ENCODE measurements around the gene MAP10. TPM values are rescaled to one million over a fixed set of nuclear protein-coding genes. Genes with fewer than 3 reads are reported as not detected.

MAP10 gene
- total RNA-seq, 2 donors from 2014 or later, result 2.4 to 2.5 TPM

DNA sequence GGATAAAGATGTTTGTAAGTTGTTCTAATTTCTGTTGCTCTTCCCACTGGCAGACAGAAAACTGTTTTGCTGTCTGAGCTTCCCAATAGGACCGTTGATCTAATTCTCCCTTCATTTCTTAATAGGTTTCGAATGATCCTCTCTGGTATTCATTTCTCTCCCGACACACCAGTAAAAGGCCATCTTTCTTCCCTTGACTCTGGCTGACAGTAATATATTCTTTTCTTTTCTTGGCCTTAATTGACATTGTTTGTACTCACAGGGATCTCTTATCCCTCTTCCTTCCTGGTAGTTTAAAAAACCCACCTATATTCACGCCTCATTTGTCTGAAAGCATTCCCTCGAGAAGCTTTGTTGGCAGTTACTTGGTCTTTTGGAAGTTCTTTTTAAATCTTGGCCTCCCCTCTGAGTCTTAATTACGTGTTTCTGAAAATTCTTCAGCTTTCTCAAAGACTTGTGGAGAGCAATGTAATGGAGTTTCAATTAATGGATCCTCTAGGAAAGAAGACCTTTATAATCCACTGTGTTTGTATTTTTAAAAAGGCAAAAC is 40.3 kb downstream of the MAP10 start:
- H3K27me3 ChIP-seq, result no peaks in the 10 kb centered on the region
- no peak for TF ChIP-seq CTCF (IDR thresholded peaks at IDR 0.05)
- H3K36me3 ChIP-seq, result no peaks in the 10 kb centered on the region
- DNase-seq, result no peak
- H3K9me3 ChIP-seq, result no peaks in the 10 kb centered on the region
- intact Hi-C loops (cut with DNase I), result no loop called here
- no peak overlapping the region for H3K27ac ChIP-seq
- no peaks in the 10 kb centered on the region for H3K4me1 ChIP-seq
- H3K4me3 ChIP-seq, result no peak overlapping the region
- H3K9ac ChIP-seq (ENCODE audit: low read depth in 2 of 2, low read length in 2 of 2), result no peak overlapping the region

DNA sequence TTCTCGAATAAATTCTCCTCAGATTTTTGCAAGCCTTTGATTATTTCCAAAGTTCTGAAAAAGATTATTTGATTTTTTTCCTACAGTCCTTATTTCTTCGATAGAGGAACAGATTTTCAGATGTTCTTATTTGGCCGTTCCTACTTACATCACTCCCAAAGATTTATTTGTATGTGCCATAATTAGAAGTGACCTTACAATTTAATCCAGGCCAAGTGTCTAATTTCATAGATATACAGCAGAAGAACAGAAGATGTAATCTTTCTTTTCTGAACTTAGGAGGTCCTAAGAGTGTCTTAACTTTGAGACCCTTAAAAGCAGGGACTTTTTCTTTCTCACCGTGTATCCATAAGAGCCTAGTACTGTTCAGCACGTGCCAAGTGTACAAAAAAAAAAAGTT is 46.3 kb downstream of the MAP10 start:
- Histone ChIP-seq H3K4me1 (no peaks in the 10 kb centered on the region), H3K9me3 (no peaks in the 10 kb centered on the region), H3K27ac (no peak overlapping the region), H3K9ac (ENCODE audit: low read depth in 2 of 2, low read length in 2 of 2) (no peak overlapping the region), H3K36me3 (no peaks in the 10 kb centered on the region), H3K4me3 (no peak overlapping the region), H3K27me3 (no peaks in the 10 kb centered on the region)
- no peak for TF ChIP-seq CTCF (IDR thresholded peaks at IDR 0.05)
- no peak for DNase-seq
- intact Hi-C loops (cut with DNase I), result no loop called here

DNA sequence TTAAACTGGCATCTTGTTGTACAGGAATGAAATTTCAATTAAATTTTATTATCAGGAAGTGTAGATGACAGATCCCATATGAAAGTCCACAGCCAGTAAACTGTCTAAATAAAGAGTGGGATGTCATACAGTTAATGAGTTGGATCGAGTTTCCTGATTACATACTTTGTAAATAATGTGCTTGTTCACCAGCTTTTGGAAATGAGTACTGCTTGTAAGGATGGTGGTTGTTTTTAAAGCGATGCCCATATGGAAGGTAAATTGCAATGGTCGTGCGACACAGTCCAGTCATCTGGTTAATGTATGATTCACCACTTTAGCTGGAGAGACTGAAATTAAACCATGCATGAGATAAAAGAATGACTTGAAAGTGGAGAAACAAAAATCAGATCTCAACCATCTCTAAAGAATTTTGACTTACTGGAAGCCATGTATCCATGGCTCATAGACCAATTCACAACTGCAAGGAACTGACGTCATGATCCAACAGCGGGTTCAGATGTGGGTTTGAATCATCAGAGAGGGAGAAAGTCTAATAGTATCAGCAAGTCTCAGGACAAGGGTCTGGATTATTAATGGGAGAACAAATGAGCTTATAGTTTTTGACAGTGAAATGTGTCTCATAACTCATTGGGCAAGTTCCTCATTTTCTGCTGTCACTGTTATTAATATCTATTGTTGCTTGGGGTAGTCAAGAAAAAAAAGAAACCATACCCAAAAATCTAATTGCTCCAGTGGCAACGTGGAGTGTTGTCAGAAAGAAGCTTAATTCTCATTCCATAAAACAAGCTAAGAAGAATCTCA is 49.0 kb downstream of the MAP10 start:
- intact Hi-C loops (cut with DNase I), result no loop called here
- Histone ChIP-seq H3K4me1 (no peaks in the 10 kb centered on the region), H3K9me3 (no peaks in the 10 kb centered on the region), H3K9ac (ENCODE audit: low read depth in 2 of 2, low read length in 2 of 2) (no peak overlapping the region), H3K27me3 (no peaks in the 10 kb centered on the region), H3K36me3 (no peaks in the 10 kb centered on the region), H3K27ac (no peak overlapping the region), H3K4me3 (no peak overlapping the region)
- no peak for TF ChIP-seq CTCF (IDR thresholded peaks at IDR 0.05)
- no peak for DNase-seq

DNA sequence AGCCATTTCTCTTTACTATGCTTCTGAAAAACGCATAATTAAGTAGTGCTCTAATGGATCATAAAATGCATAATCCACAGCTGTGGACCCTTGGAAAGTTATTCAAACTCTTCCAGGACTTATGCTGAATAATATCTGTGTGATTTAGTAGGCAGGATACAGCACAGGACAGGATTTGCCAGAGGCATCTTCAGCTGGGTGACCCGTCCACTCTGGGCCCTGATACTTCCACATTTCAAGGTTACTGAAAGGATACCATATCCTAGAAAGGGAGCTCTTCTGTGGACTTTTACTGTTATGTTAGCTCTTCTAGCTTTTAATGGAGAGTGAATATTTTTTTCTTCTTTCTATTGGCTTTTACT is 49.6 kb downstream of the MAP10 start:
- TF ChIP-seq CTCF (IDR thresholded peaks at IDR 0.05), result no peak
- no peak overlapping the region for H3K4me3 ChIP-seq
- no peak overlapping the region for H3K27ac ChIP-seq
- no peak overlapping the region for H3K9ac ChIP-seq (ENCODE audit: low read depth in 2 of 2, low read length in 2 of 2)
- H3K27me3 ChIP-seq, result no peaks in the 10 kb centered on the region
- H3K4me1 ChIP-seq, result no peaks in the 10 kb centered on the region
- intact Hi-C loops (cut with DNase I), result no loop called here
- no peaks in the 10 kb centered on the region for H3K36me3 ChIP-seq
- no peak for DNase-seq
- no peaks in the 10 kb centered on the region for H3K9me3 ChIP-seq

GRCh38 chr1:232856541-232856940 is 51.3 kb downstream of the MAP10 start:
- Histone ChIP-seq H3K27me3 (no peaks in the 10 kb centered on the region), H3K9me3 (no peaks in the 10 kb centered on the region), H3K36me3 (no peaks in the 10 kb centered on the region), H3K9ac (ENCODE audit: low read depth in 2 of 2, low read length in 2 of 2) (no peak overlapping the region), H3K4me3 (no peak overlapping the region), H3K27ac (no peak overlapping the region), H3K4me1 (no peaks in the 10 kb centered on the region)
- TF ChIP-seq CTCF (IDR thresholded peaks at IDR 0.05), result no peak
- intact Hi-C loops (cut with DNase I), result no loop called here
- no peak for DNase-seq

Other genes with a start within 250 kb of the MAP10 start
- 10 to 100 TPM; 53.6 to 64.4 TPM for gene SIPA1L2, start 175.3 kb upstream of the MAP10 start, total RNA-seq
- gene NTPCR, start 145.2 kb downstream of the MAP10 start, total RNA-seq, result 10 to 100 TPM; 57.0 to 64.8 TPM